SK-N-SH treated with all-trans-retinoic acid at 6 μM for 48 hours (cell line): ENCODE results near the gene CITED2.

Source experiments
- ATAC-seq: fragments of 200-7000 bp; cut with Tn5 transposase; 3 replicates; pipeline ENCODE4 v1.9.1; 2020; ENCODE audit warnings: mild to moderate bottlenecking, moderate library complexity
- ARNTL ChIP-seq: fragments of 450-650 bp; formaldehyde crosslinking; IDR thresholded peaks from 2 replicates; pipeline ENCODE4 v1.5.0; 2020; ENCODE audit warnings: low read depth, mild to moderate bottlenecking, moderate library complexity, borderline replicate concordance
- CREB5 ChIP-seq: fragments of 250-450 bp; sonication (Bioruptor Pico); IDR thresholded peaks from 2 replicates; pipeline ENCODE4 v1.5.1; 2020; ENCODE audit warnings: low read depth, mild to moderate bottlenecking, moderate library complexity
- CSDC2 ChIP-seq: fragments of 250-450 bp; sonication (Bioruptor Pico); IDR thresholded peaks from 2 replicates; pipeline ENCODE4 v1.5.0; 2020; ENCODE audit warnings: mild to moderate bottlenecking, moderate library complexity
- ESRRG ChIP-seq: fragments of 250-450 bp; sonication (Bioruptor Pico); IDR thresholded peaks from 2 replicates; pipeline ENCODE4 v1.6.1; 2021; ENCODE audit warnings: mild to moderate bottlenecking
- ISL1 ChIP-seq: fragments of 250-450 bp; sonication (Bioruptor Pico); IDR thresholded peaks from 2 replicates; pipeline ENCODE4 v2.1.2; 2022; ENCODE audit warnings: mild to moderate bottlenecking, moderate library complexity
- OSR1 ChIP-seq: fragments of 250-450 bp; sonication (Bioruptor Pico); IDR thresholded peaks from 2 replicates; pipeline ENCODE4 v1.8.0; 2022; ENCODE audit warnings: moderate library complexity, mild to moderate bottlenecking, inconsistent platforms
- POU6F1 ChIP-seq: fragments of 250-450 bp; sonication (Bioruptor Pico); IDR thresholded peaks from 2 replicates; pipeline ENCODE4 v1.8.0; 2021; ENCODE audit warnings: low read depth, mild to moderate bottlenecking, moderate library complexity, borderline replicate concordance
- PPARA ChIP-seq: fragments of 250-450 bp; sonication (Bioruptor Pico); IDR thresholded peaks from 2 replicates; pipeline ENCODE4 v1.5.0; 2020; ENCODE audit warnings: mild to moderate bottlenecking, borderline replicate concordance
- RARB ChIP-seq: fragments of 250-450 bp; sonication (Bioruptor Pico); IDR thresholded peaks from 2 replicates; pipeline ENCODE4 v1.8.0; 2021; ENCODE audit warnings: mild to moderate bottlenecking, moderate library complexity
- SNAI2 ChIP-seq: fragments of 250-450 bp; sonication (Bioruptor Pico); IDR thresholded peaks from 2 replicates; pipeline ENCODE4 v1.5.0; 2020; ENCODE audit warnings: mild to moderate bottlenecking, moderate library complexity
- TCF4 ChIP-seq: fragments of 250-450 bp; sonication (Bioruptor Pico); IDR thresholded peaks from 2 replicates; pipeline ENCODE4 v1.8.0; 2021; ENCODE audit warnings: mild to moderate bottlenecking, moderate library complexity, borderline replicate concordance
- TOX ChIP-seq: fragments of 250-450 bp; sonication (Bioruptor Pico); IDR thresholded peaks from 2 replicates; pipeline ENCODE4 v1.8.0; 2021; ENCODE audit warnings: mild to moderate bottlenecking, moderate library complexity, borderline replicate concordance
- ZC3H10 ChIP-seq: fragments of 250-450 bp; sonication (Bioruptor Pico); IDR thresholded peaks from 2 replicates; pipeline ENCODE4 v1.5.1; 2021; ENCODE audit warnings: mild to moderate bottlenecking, moderate library complexity
- ZFP3 ChIP-seq: fragments of 250-450 bp; sonication (Bioruptor Pico); IDR thresholded peaks from 2 replicates; pipeline ENCODE4 v1.5.0; 2020; ENCODE audit warnings: mild to moderate bottlenecking, moderate library complexity
- ZFP30 ChIP-seq: fragments of 450-650 bp; formaldehyde crosslinking; IDR thresholded peaks from 2 replicates; pipeline ENCODE4 v1.5.0; 2022; ENCODE audit warnings: mild to moderate bottlenecking, moderate library complexity
- ZNF565 ChIP-seq: fragments of 450-650 bp; formaldehyde crosslinking; conservative IDR thresholded peaks from 2 replicates; pipeline ENCODE4 v1.5.0; 2020; ENCODE audit warnings: low read depth, mild to moderate bottlenecking, moderate library complexity
- ZNF70 ChIP-seq: fragments of 450-650 bp; formaldehyde crosslinking; IDR thresholded peaks from 2 replicates; pipeline ENCODE4 v1.5.0; 2020; ENCODE audit warnings: mild to moderate bottlenecking, moderate library complexity
- ZNF8 ChIP-seq: fragments of 450-650 bp; formaldehyde crosslinking; IDR thresholded peaks from 2 replicates; pipeline ENCODE4 v1.5.0; 2020; ENCODE audit warnings: mild to moderate bottlenecking, moderate library complexity
- TF ChIP-seq, protein P1 (sequence below): fragments of 250-450 bp; sonication (Bioruptor Pico); IDR thresholded peaks from 2 replicates; pipeline ENCODE4 v1.5.1; 2021; ENCODE audit warnings: mild to moderate bottlenecking, moderate library complexity
- TF ChIP-seq, protein P2 (sequence below): fragments of 250-450 bp; sonication (Bioruptor Pico); IDR thresholded peaks from 2 replicates; pipeline ENCODE4 v1.5.0; 2020; ENCODE audit warnings: mild to moderate bottlenecking, moderate library complexity
- TF ChIP-seq, protein P3 (sequence below): fragments of 250-450 bp; sonication (Bioruptor Pico); IDR thresholded peaks from 2 replicates; pipeline ENCODE4 v1.8.0; 2020; ENCODE audit warnings: mild to moderate bottlenecking, moderate library complexity, borderline replicate concordance

CITED2 gene

GRCh38 chr6:139378882-139379341 lies 4.5 kb upstream of the CITED2 start (continued):
- TF ChIP-seq POU6F1 (CRISPR knock-in tag) = no peak
- no peak for TF ChIP-seq OSR1 (CRISPR knock-in tag)
- TF ChIP-seq ISL1 (CRISPR knock-in tag) = no peak

- TF ChIP-seq, protein P1, sequence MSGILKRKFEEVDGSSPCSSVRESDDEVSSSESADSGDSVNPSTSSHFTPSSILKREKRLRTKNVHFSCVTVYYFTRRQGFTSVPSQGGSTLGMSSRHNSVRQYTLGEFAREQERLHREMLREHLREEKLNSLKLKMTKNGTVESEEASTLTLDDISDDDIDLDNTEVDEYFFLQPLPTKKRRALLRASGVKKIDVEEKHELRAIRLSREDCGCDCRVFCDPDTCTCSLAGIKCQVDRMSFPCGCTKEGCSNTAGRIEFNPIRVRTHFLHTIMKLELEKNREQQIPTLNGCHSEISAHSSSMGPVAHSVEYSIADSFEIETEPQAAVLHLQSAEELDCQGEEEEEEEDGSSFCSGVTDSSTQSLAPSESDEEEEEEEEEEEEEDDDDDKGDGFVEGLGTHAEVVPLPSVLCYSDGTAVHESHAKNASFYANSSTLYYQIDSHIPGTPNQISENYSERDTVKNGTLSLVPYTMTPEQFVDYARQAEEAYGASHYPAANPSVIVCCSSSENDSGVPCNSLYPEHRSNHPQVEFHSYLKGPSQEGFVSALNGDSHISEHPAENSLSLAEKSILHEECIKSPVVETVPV = no peak
- TF ChIP-seq OSR1 (CRISPR knock-in tag) (no peak), ZNF70 (CRISPR knock-in tag) (no peak), TOX (CRISPR knock-in tag) (no peak)
- TF ChIP-seq, protein P2, sequence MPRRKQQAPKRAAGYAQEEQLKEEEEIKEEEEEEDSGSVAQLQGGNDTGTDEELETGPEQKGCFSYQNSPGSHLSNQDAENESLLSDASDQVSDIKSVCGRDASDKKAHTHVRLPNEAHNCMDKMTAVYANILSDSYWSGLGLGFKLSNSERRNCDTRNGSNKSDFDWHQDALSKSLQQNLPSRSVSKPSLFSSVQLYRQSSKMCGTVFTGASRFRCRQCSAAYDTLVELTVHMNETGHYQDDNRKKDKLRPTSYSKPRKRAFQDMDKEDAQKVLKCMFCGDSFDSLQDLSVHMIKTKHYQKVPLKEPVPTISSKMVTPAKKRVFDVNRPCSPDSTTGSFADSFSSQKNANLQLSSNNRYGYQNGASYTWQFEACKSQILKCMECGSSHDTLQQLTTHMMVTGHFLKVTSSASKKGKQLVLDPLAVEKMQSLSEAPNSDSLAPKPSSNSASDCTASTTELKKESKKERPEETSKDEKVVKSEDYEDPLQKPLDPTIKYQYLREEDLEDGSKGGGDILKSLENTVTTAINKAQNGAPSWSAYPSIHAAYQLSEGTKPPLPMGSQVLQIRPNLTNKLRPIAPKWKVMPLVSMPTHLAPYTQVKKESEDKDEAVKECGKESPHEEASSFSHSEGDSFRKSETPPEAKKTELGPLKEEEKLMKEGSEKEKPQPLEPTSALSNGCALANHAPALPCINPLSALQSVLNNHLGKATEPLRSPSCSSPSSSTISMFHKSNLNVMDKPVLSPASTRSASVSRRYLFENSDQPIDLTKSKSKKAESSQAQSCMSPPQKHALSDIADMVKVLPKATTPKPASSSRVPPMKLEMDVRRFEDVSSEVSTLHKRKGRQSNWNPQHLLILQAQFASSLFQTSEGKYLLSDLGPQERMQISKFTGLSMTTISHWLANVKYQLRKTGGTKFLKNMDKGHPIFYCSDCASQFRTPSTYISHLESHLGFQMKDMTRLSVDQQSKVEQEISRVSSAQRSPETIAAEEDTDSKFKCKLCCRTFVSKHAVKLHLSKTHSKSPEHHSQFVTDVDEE (CRISPR knock-in tag) = no peak
- ATAC-seq = no peak
These were observed 3.8 kb upstream of the CITED2 start for GRCh38 chr6:139378226-139378625.

DNA sequence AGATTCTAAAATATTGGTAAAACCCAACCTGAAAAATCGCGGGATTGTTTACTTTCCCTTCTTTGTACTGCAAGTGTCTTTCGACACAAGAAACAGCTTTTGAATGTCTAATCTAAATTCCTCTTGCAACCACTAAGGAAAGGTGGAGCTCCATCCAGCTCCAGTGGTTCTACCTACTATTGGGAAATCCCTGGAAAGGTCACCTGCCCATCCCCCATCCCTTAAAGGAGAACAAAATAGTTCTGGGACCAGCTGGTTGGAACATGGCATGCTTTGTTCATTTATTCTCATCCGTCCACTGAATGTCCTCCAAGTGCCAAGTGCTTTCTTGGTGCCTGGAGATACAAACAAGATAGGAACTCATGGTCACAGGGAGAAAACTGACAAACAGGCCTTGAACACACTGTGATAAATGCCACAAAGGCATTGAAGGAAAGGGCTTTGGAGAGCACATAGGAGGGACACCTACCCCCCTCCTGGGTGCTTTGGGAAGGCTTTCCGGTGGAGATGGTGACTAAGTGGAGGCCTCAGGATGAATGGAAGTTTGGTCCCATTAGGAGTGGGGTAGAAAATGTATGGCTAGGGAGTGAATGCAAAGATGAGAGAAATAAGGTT lies 2.3 kb upstream of the CITED2 start:
- no peak for TF ChIP-seq ZNF70 (CRISPR knock-in tag)
- TF ChIP-seq POU6F1 (CRISPR knock-in tag) = no peak
- TF ChIP-seq PPARA = no peak
- no peak for TF ChIP-seq ESRRG
- no peak for TF ChIP-seq ZFP3 (CRISPR knock-in tag)
- no peak for TF ChIP-seq OSR1 (CRISPR knock-in tag)
- TF ChIP-seq ZNF8 = no peak
- no peak for TF ChIP-seq ZC3H10 (CRISPR knock-in tag)
- no peak for TF ChIP-seq CREB5 (CRISPR knock-in tag)
- TF ChIP-seq, protein P2 (CRISPR knock-in tag) = no peak
- TF ChIP-seq ZFP30 (CRISPR knock-in tag) = no peak
- no peak for TF ChIP-seq TCF4 (CRISPR knock-in tag)
- TF ChIP-seq SNAI2 (CRISPR knock-in tag) = no peak
- TF ChIP-seq ISL1 (CRISPR knock-in tag) = no peak
- no peak for TF ChIP-seq ARNTL
- TF ChIP-seq, protein P1 = no peak
- no peak for TF ChIP-seq CSDC2 (CRISPR knock-in tag)
- TF ChIP-seq ZNF565 (CRISPR knock-in tag) = no peak
- TF ChIP-seq RARB (CRISPR knock-in tag) = no peak
- TF ChIP-seq, protein P3, sequence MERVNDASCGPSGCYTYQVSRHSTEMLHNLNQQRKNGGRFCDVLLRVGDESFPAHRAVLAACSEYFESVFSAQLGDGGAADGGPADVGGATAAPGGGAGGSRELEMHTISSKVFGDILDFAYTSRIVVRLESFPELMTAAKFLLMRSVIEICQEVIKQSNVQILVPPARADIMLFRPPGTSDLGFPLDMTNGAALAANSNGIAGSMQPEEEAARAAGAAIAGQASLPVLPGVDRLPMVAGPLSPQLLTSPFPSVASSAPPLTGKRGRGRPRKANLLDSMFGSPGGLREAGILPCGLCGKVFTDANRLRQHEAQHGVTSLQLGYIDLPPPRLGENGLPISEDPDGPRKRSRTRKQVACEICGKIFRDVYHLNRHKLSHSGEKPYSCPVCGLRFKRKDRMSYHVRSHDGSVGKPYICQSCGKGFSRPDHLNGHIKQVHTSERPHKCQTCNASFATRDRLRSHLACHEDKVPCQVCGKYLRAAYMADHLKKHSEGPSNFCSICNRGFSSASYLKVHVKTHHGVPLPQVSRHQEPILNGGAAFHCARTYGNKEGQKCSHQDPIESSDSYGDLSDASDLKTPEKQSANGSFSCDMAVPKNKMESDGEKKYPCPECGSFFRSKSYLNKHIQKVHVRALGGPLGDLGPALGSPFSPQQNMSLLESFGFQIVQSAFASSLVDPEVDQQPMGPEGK (CRISPR knock-in tag) = no peak
- no peak for ATAC-seq
